ENCODE data around the gene HLTF. TPM values are rescaled to one million over a fixed set of nuclear protein-coding genes. Genes with fewer than 3 reads are reported as not detected.

HLTF gene
- total and polyA plus RNA-seq, 2 donors, result 11.3 to 28.5 TPM

Other genes with a start within 250 kb of the HLTF start
- 6.3 TPM for gene CPA3, start 221.2 kb downstream of the HLTF start, total RNA-seq
- gene CPA3, start 221.2 kb downstream of the HLTF start, polyA plus RNA-seq, result 1.0 TPM
- 12.7 TPM for gene GYG1, start 95.0 kb downstream of the HLTF start, total RNA-seq
- gene GYG1, start 95.0 kb downstream of the HLTF start, polyA plus RNA-seq, result 38.9 TPM
- gene HPS3, start 43.1 kb upstream of the HLTF start, total RNA-seq, result 17.7 TPM
- gene HPS3, start 43.1 kb upstream of the HLTF start, polyA plus RNA-seq, result 26.3 TPM
- gene CP, start 135.3 kb upstream of the HLTF start, total RNA-seq, result 0.19 TPM
- gene CP, start 135.3 kb upstream of the HLTF start, polyA plus RNA-seq, result 4.2 TPM
- 3.2 TPM for gene TM4SF18, start 247.1 kb upstream of the HLTF start, total RNA-seq
- 0.66 TPM for gene TM4SF18, start 247.1 kb upstream of the HLTF start, polyA plus RNA-seq